Colonic mucosa (tissue), 4 donors: ENCODE data around the gene ERMP1. TPM values are rescaled to one million over a fixed set of nuclear protein-coding genes. Genes with fewer than 3 reads are reported as not detected.

Experiments used
- DNase-seq: peaks from one replicate; pipeline ENCODE4 v3.0.0-alpha.2; 2020
- H3K27ac ChIP-seq: fragments of 200-600 bp; one replicate; pipeline ENCODE4 v1.8.0; 2021
- H3K27me3 ChIP-seq: fragments of 200-600 bp; one replicate; pipeline ENCODE4 v1.8.0; 2021
- H3K36me3 ChIP-seq: fragments of 200-600 bp; one replicate; pipeline ENCODE4 v1.8.0; 2021
- H3K4me1 ChIP-seq: fragments of 200-600 bp; one replicate; pipeline ENCODE4 v1.8.0; 2021; ENCODE audit warnings: mild to moderate bottlenecking
- H3K4me3 ChIP-seq: fragments of 200-600 bp; one replicate; pipeline ENCODE4 v1.8.0; 2021
- H3K9ac ChIP-seq, 2 donors: one replicate each; pipeline ENCODE4 v1.7.0; 2013; ENCODE audit warnings: control low read depth in 2 of 2, low read depth in 2 of 2, low read length in 2 of 2
- H3K9me3 ChIP-seq: fragments of 200-600 bp; one replicate; pipeline ENCODE4 v1.8.0; 2021
- CTCF ChIP-seq: fragments of 200-600 bp; IDR thresholded peaks from one replicate; pipeline ENCODE4 v1.8.0; 2022; ENCODE audit warnings: antibody characterized with exemption, mild to moderate bottlenecking
- intact Hi-C: fragments of 100-400 bp; cut with DNase I; formaldehyde crosslinking; loops from one replicate; pipeline ENCODE4 v1.14.1; 2022
- total RNA-seq, 2 donors: library from RNA; stranded (reverse); fragmentation: NEBNext Ultra II Directional in 1 of 2; extraction: Animal tissue kit (Norgen Biotek cat#: 25700) in 1 of 2; gene quantifications; one replicate each; pipeline ENCODE4 v1.2.1, GENCODE V29; 2021
- donor health status: healthy.
- donor health status: DM: no; HTN: no; CAD: no.
- donor health status: DM: no; HTN: no; CAD: no.

The ERMP1 gene
- total RNA-seq, 2 donors from 2014 or later, result 47.3 to 50.8 TPM

GRCh38 chr9:5845157-5845531, 12.2 kb upstream of the ERMP1 start:
- no peak overlapping the region for H3K4me3 ChIP-seq
- H3K4me1 ChIP-seq, result peaks cover 5% of the 10 kb centered on the region
- H3K27me3 ChIP-seq, result no peaks in the 10 kb centered on the region
- H3K36me3 ChIP-seq, result no peaks in the 10 kb centered on the region
- no peak overlapping the region for H3K9ac ChIP-seq
- H3K9me3 ChIP-seq, result no peaks in the 10 kb centered on the region
- intact Hi-C loops, result no loop called here
- TF ChIP-seq CTCF, result no peak
- DNase-seq, result no peak
- H3K27ac ChIP-seq, result no peak overlapping the region

GRCh38 chr9:5843794-5844471, 11.0 kb upstream of the ERMP1 start:
- H3K27ac ChIP-seq, result no peak overlapping the region

GRCh38 chr9:5842929-5843793, 10.2 kb upstream of the ERMP1 start:
- H3K9ac ChIP-seq, result no peak overlapping the region
- no peak for DNase-seq
- H3K4me1 ChIP-seq, result peaks cover 5% of the 10 kb centered on the region
- no peaks in the 10 kb centered on the region for H3K36me3 ChIP-seq
- H3K9me3 ChIP-seq, result no peaks in the 10 kb centered on the region
- TF ChIP-seq CTCF, result no peak
- H3K27ac ChIP-seq, result no peak overlapping the region
- intact Hi-C loops, result no loop called here
- H3K27me3 ChIP-seq, result no peaks in the 10 kb centered on the region
- H3K4me3 ChIP-seq, result no peak overlapping the region

More at GRCh38 chr9:5843794-5844471, 11.0 kb upstream of the ERMP1 start:
- Histone ChIP-seq H3K36me3 (no peaks in the 10 kb centered on the region), H3K9me3 (no peaks in the 10 kb centered on the region), H3K27me3 (no peaks in the 10 kb centered on the region), H3K4me1 (peaks cover 5% of the 10 kb centered on the region), H3K4me3 (no peak overlapping the region), H3K9ac (no peak overlapping the region)
- no peak for DNase-seq
- intact Hi-C loops, result no loop called here
- TF ChIP-seq CTCF, result no peak

GRCh38 chr9:5841771-5842573, 9.1 kb upstream of the ERMP1 start:
- intact Hi-C loops, result no loop called here
- no peaks in the 10 kb centered on the region for H3K36me3 ChIP-seq
- no peaks in the 10 kb centered on the region for H3K9me3 ChIP-seq
- H3K4me3 ChIP-seq, result no peak overlapping the region
- no peaks in the 10 kb centered on the region for H3K27me3 ChIP-seq
- peaks cover 5% of the 10 kb centered on the region for H3K4me1 ChIP-seq
- no peak overlapping the region for H3K9ac ChIP-seq
- DNase-seq, result no peak
- no peak overlapping the region for H3K27ac ChIP-seq
- no peak for TF ChIP-seq CTCF

GRCh38 chr9:5840788-5841187, 7.9 kb upstream of the ERMP1 start:
- TF ChIP-seq CTCF, result no peak
- no peak overlapping the region for H3K9ac ChIP-seq

More at GRCh38 chr9:5840788-5841187, 7.9 kb upstream of the ERMP1 start:
- intact Hi-C loops, result no loop called here
- peaks cover 5% of the 10 kb centered on the region for H3K4me1 ChIP-seq
- H3K36me3 ChIP-seq, result no peaks in the 10 kb centered on the region
- no peaks in the 10 kb centered on the region for H3K9me3 ChIP-seq
- H3K27me3 ChIP-seq, result no peaks in the 10 kb centered on the region
- no peak for DNase-seq
- H3K4me3 ChIP-seq, result no peak overlapping the region
- no peak overlapping the region for H3K27ac ChIP-seq
